Thymus (tissue), 11 donors: ENCODE results near the gene RBBP6. TPM values are rescaled to one million over a fixed set of nuclear protein-coding genes. Genes with fewer than 3 reads are reported as not detected.
"Not testable (repeated sequence)": the region's sequence is repeated elsewhere in the genome, so short reads cannot be mapped to it uniquely, and the experiment has no call there.

Experiments used
- DNase-seq, 9 donors: peaks; one replicate each; pipeline ENCODE4 v3.0.0-alpha.2; 2013; ENCODE audit warnings: low spot score in 9 of 9, low read depth in 6 of 9, missing footprints in 1 of 9
- H3K27ac ChIP-seq, 2 donors: one replicate each; pipeline ENCODE4 v1.5.1; 2013; ENCODE audit warnings: control low read depth in 1 of 2, low read depth in 1 of 2, low read length in 1 of 2, mild to moderate bottlenecking in 1 of 2, moderate library complexity in 1 of 2
- H3K27me3 ChIP-seq, 2 donors: one replicate each; pipeline ENCODE4 v1.5.1; 2013; ENCODE audit warnings: low read length in 1 of 2; ENCODE audit not compliant: control insufficient read depth in 2 of 2, insufficient read depth in 1 of 2
- H3K36me3 ChIP-seq, 2 donors: one replicate each; pipeline ENCODE4 v1.5.1; 2013; ENCODE audit warnings: low read length in 1 of 2, mild to moderate bottlenecking in 1 of 2, moderate library complexity in 1 of 2; ENCODE audit not compliant: control insufficient read depth in 2 of 2, insufficient read depth in 2 of 2
- H3K4me1 ChIP-seq, 2 donors: one replicate each; pipeline ENCODE4 v1.5.1; 2013; ENCODE audit warnings: low read length in 2 of 2; ENCODE audit not compliant: control insufficient read depth in 2 of 2, insufficient read depth in 2 of 2
- H3K4me3 ChIP-seq, 2 donors: one replicate each; pipeline ENCODE4 v1.5.1; 2013; ENCODE audit warnings: low read length in 2 of 2, control low read depth in 1 of 2, mild to moderate bottlenecking in 1 of 2
- H3K9me3 ChIP-seq, 2 donors: one replicate each; pipeline ENCODE4 v1.5.1; 2013; ENCODE audit warnings: low read length in 1 of 2, mild to moderate bottlenecking in 1 of 2; ENCODE audit not compliant: control insufficient read depth in 2 of 2, insufficient read depth in 1 of 2
- WGBS: extraction: QIAGEN DNeasy Blood & Tissue Kit; methylation state at CpG from one replicate; pipeline ENCODE4 v1.1.7; 2013; 5-methylcytosine and 5-hydroxymethylcytosine counted together
- polyA plus RNA-seq: library from polyadenylated mRNA; stranded (reverse); fragments of 200-250 nt; gene quantifications from one replicate; pipeline ENCODE4 v1.2.3, GENCODE V29; 2013
- total RNA-seq: library from RNA; stranded (reverse); fragments of 120-200 nt; gene quantifications from one replicate; pipeline ENCODE4 v1.2.4, GENCODE V29; 2013
- donor health status: healthy.

RBBP6 gene
- total and polyA plus RNA-seq, 2 donors: 20.8 to 72.8 TPM

GRCh38 chr16:24571096-24571495 lies 31.7 kb downstream of the RBBP6 start:
- Histone ChIP-seq H3K36me3 (peaks cover 31 to 58% of the 10 kb centered on the region in 2 donors), H3K9me3 (no peaks in the 10 kb centered on the region), H3K27me3 (no peaks in the 10 kb centered on the region), H3K4me3 (no peak overlapping the region), H3K4me1 (no peaks in the 10 kb centered on the region), H3K27ac (no peak overlapping the region)
- WGBS: 96% methylated on average over 6 of the region's 6 CpGs
- no peak for DNase-seq

- Histone ChIP-seq H3K4me3 (no peak overlapping the region), H3K27me3 (no peaks in the 10 kb centered on the region), H3K36me3 (peaks cover 23 to 48% of the 10 kb centered on the region in 2 donors), H3K27ac (no peak overlapping the region), H3K4me1 (no peaks in the 10 kb centered on the region), H3K9me3 (no peaks in the 10 kb centered on the region)
- WGBS: 97% methylated on average over 2 of the region's 2 CpGs
- DNase-seq: no peak
Measured at GRCh38 chr16:24572069-24572468, 32.7 kb downstream of the RBBP6 start.

- Histone ChIP-seq H3K27me3 (no peaks in the 10 kb centered on the region), H3K9me3 (no peaks in the 10 kb centered on the region), H3K27ac (no peak overlapping the region), H3K36me3 (peaks cover 20 to 37% of the 10 kb centered on the region in 2 donors), H3K4me3 (no peak overlapping the region), H3K4me1 (no peaks in the 10 kb centered on the region)
- WGBS: 98% methylated on average over 6 of the region's 6 CpGs
- no peak for DNase-seq
Measured at GRCh38 chr16:24573141-24573540, 33.8 kb downstream of the RBBP6 start.

GRCh38 chr16:24574515-24575485 lies 35.4 kb downstream of the RBBP6 start:
- not testable (repeated sequence) for H3K27me3 ChIP-seq, H3K27ac ChIP-seq, H3K4me3 ChIP-seq, H3K4me1 ChIP-seq, DNase-seq, H3K9me3 ChIP-seq
- peaks cover 11 to 22% of the 10 kb centered on the region in 2 donors for H3K36me3 ChIP-seq
- WGBS: 98% methylated on average over 61 of the region's 66 CpGs

DNA sequence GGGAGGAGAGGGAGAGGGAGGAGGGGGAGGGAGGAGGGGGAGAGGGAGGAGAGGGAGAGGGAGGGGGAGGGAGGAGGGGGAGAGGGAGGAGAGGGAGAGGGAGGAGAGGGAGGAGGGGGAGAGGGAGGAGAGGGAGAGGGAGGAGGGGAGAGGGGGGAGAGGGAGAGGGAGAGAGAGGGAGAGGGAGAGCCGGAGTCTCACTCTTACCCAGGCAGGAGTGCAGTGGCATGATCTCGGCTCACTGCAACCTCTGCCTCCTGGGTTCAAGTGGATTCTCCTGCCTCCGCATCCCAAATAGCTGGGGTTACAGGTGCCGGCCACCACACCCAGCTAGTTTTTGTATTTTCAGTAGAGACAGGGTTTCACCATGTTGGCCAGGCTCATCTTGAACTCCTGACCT lies 36.4 kb downstream of the RBBP6 start:
- not testable (repeated sequence) for H3K27ac ChIP-seq, H3K4me1 ChIP-seq, DNase-seq, H3K9me3 ChIP-seq, H3K27me3 ChIP-seq, H3K4me3 ChIP-seq
- 90% methylated on average over 4 of the region's 4 CpGs for WGBS
- peaks cover 5 to 13% of the 10 kb centered on the region in 2 donors for H3K36me3 ChIP-seq

DNA sequence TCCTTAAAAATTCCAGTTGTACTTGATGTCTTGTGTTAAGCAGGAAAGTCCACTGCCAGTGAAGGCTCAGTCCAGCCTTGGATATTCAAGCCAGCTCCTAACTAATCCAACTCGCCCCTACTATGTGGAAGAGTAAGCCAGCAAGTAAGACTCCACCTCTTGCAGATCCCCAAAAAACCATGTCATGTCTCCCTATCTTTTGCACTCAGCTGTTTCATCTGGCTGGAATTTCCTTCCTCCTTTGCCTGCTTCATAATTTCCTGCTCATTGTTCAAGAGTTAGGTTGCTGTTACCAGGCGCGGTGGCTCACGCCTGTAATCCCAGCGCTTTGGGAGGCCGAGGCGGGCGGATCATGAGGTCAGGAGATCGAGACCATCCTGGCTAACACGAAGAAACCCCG lies 37.8 kb downstream of the RBBP6 start:
- Histone ChIP-seq H3K4me1 (no peaks in the 10 kb centered on the region), H3K27ac (no peak overlapping the region), H3K9me3 (no peaks in the 10 kb centered on the region), H3K27me3 (no peaks in the 10 kb centered on the region), H3K4me3 (no peak overlapping the region), H3K36me3 (peaks cover 0 to under 1% of the 10 kb centered on the region in 2 donors)
- DNase-seq: no peak
- WGBS: 84% methylated on average over 11 of the region's 11 CpGs

DNA sequence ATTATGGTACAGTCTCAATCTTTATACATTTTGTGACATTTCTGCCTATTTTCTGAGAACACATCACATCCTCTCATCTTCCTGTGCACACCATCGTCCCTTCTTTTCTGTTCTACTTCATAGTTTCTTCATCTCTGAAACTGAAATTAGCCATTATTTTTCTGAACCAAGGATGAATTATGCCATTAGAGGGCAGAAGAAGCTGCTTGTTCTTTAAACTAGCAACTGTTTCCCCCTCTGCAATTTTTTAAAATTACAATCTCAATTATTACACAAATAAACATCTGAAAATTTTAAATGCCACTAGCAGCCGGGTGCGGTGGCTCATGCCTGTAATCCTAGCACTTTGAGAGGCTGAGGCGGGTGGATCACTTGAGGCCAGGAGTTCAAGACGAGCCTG lies 41.3 kb downstream of the RBBP6 start:
- H3K4me3 ChIP-seq: no peak overlapping the region
- H3K27me3 ChIP-seq: no peaks in the 10 kb centered on the region
- no peaks in the 10 kb centered on the region for H3K4me1 ChIP-seq
- H3K9me3 ChIP-seq: no peaks in the 10 kb centered on the region
- H3K36me3 ChIP-seq: no peaks in the 10 kb centered on the region
- no peak for DNase-seq
- no peak overlapping the region for H3K27ac ChIP-seq
- WGBS: 85% methylated on average over 5 of the region's 5 CpGs

GRCh38 chr16:24583494-24583893 lies 44.1 kb downstream of the RBBP6 start:
- Histone ChIP-seq H3K9me3 (no peaks in the 10 kb centered on the region), H3K27ac (no peak overlapping the region)
- WGBS: 86% methylated on average over 5 of the region's 5 CpGs

DNA sequence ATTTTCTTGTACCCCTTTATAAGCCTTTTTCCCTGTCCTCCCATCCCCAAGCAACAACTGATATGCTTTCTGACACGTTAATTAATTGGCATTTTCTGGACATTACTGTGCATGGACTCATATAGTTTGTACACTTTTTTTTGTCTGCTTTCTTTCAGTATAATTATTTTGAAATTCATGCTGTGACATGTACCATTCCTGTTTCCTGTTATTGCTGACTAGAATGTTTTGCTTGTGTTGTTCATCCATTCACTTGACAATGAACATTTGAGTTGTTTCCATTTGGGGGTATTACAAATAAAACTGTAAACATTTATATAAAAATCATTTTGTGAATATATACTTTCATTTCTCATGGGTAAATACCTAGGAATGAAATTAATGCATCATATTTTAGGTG lies 50.6 kb downstream of the RBBP6 start:
- Histone ChIP-seq H3K9me3 (no peaks in the 10 kb centered on the region), H3K36me3 (no peaks in the 10 kb centered on the region), H3K27ac (no peak overlapping the region), H3K4me1 (no peaks in the 10 kb centered on the region), H3K4me3 (no peak overlapping the region), H3K27me3 (no peaks in the 10 kb centered on the region)
- DNase-seq: no peak
- WGBS: 77% methylated on average over 1 of the region's 1 CpG

More at GRCh38 chr16:24583494-24583893, 44.1 kb downstream of the RBBP6 start:
- DNase-seq: no peak
- Histone ChIP-seq H3K4me3 (no peak overlapping the region), H3K4me1 (no peaks in the 10 kb centered on the region), H3K36me3 (no peaks in the 10 kb centered on the region), H3K27me3 (no peaks in the 10 kb centered on the region)
